Medulla oblongata (tissue), 1 donor: ENCODE data around the gene GPR42.
"Not testable (repeated sequence)": the region's sequence is repeated elsewhere in the genome, so short reads cannot be mapped to it uniquely, and the experiment has no call there.

Experiments used
- DNase-seq: peaks from one replicate; pipeline ENCODE4 v3.0.0-alpha.2; 2015; ENCODE audit errors: extremely low spot score

Gene GPR42

GRCh38 chr19:35346193-35347052 lies 24.4 kb upstream of the GPR42 start:
- DNase-seq: peak; percentile 17

GRCh38 chr19:35347171-35347929 lies 23.5 kb upstream of the GPR42 start, which contains the start of gene FFAR1:
Gene FFAR1, plus strand, starts transcription at chr19:35347902. Its CDS starts 3,650 bp downstream, at chr19:35351552.
- peak; percentile 78 for DNase-seq

GRCh38 chr19:35347930-35348298 lies 23.0 kb upstream of the GPR42 start:
- no peak for DNase-seq

GRCh38 chr19:35348911-35349611 lies 21.8 kb upstream of the GPR42 start:
- no peak for DNase-seq

GRCh38 chr19:35349614-35350521 lies 21.0 kb upstream of the GPR42 start:
- DNase-seq: no peak

GRCh38 chr19:35350591-35350990 lies 20.3 kb upstream of the GPR42 start:
- no peak for DNase-seq

- no peak for DNase-seq
Measured at GRCh38 chr19:35351411-35352176, 19.3 kb upstream of the GPR42 start.

- DNase-seq: no peak
Measured at GRCh38 chr19:35352177-35352447, 18.8 kb upstream of the GPR42 start.

- DNase-seq: peak; percentile 88
Measured at GRCh38 chr19:35352448-35353304, 18.2 kb upstream of the GPR42 start.

GRCh38 chr19:35353635-35354034 lies 17.2 kb upstream of the GPR42 start:
- no peak for DNase-seq

GRCh38 chr19:35354898-35355297 lies 16.0 kb upstream of the GPR42 start:
- DNase-seq: no peak

- DNase-seq: no peak
Measured at GRCh38 chr19:35355791-35356460, 14.9 kb upstream of the GPR42 start.

- peak; percentile 78 for DNase-seq
Measured at GRCh38 chr19:35357867-35358573, 12.8 kb upstream of the GPR42 start, which contains the start of gene FFAR3. Gene FFAR3, plus strand, starts transcription at chr19:35358460. Its CDS starts 431 bp downstream, at chr19:35358891.

- not testable (repeated sequence) for DNase-seq
Measured at GRCh38 chr19:35358834-35359233, 12.0 kb upstream of the GPR42 start.

- DNase-seq: not testable (repeated sequence)
Measured at GRCh38 chr19:35359395-35359794, 11.5 kb upstream of the GPR42 start.

GRCh38 chr19:35360081-35360480 lies 10.8 kb upstream of the GPR42 start:
- DNase-seq: not testable (repeated sequence)

- no peak for DNase-seq
Measured at GRCh38 chr19:35360880-35361420, 9.9 kb upstream of the GPR42 start.
